SW480 (cell line): Measurements from ENCODE around the gene RSPH3.

ENCODE experiments used
- DNase-seq: peaks from one replicate; pipeline ENCODE4 v3.0.0-alpha.2; 2016; ENCODE audit warnings: low spot score

RSPH3 gene

GRCh38 chr6:158933079-158933595, 66.9 kb downstream of the RSPH3 start:
- no peak for DNase-seq

DNA sequence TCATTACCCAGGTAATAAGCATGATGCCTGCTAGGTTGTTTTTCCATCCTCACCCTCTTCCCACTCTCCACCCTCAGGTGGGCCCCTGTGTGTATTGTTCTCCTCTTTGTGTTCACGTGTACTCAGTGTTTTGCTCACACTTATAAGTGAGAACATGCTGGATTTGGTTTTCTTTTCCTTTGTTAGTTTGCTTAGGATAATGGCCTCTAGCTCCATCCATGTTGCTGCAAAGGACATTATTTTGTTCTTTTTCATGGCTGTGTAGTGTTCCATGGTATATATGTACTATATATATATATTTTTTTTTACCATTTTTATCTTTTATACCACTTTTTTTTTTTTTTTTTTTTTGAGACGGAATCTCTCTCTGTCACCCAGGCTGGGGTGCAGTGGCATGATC, 71.9 kb downstream of the RSPH3 start:
- no peak for DNase-seq

DNA sequence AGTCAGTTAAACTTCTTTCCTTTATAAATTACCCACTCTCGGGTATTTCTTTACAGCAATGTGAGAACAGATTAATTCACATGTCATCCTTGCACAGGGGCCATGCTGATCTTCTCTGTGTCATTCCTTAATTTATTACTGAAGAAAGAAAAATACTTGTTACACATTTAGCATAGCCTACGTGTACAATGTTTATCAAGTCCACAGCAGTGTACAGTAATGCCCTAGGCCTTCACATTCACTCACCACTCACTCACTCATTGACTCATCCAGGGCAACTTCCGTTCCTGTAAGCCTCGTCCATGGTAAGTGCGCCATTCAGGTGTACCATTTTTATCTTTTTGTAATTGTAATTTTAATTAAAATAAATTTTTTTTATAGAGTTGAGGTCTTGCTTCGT, 73.6 kb downstream of the RSPH3 start:
- DNase-seq, result no peak

GRCh38 chr6:158924499-158925455, 75.2 kb downstream of the RSPH3 start:
- DNase-seq, result no peak

DNA sequence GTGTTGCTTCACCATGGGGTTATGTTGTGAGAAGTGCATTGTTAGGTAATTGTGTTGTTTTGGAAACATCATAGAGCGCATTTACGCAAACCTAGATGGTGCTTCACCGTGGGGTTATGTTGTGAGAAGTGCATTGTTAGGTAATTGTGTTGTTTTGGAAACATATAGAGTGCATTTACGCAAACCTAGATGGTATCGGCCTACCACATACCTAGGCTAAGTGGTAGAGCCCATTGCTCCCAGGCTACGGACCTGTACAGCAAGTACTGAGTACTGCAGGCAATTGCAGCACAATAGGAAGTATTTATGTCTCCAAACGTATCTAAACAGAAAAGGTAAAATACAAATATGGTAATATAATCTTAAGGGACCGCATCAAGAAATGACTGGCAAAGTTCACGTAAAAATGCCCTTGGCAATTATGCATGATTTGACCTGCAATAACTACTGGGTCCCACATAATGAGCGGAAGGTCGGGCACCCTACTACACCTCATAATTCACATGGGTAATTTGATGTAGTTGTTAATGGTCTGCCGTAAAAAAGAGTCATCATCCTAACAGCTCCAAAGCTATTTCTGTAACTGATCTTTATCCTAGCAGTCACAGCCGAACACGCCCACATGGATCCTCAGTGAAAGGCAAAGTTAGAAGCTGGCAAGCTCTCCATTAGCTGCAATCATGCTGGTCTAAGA, 76.0 kb downstream of the RSPH3 start:
- DNase-seq, result no peak
